ENCODE results near the gene AAMP.

- TF ChIP-seq GATA3 (IDR thresholded peaks at IDR 0.05; ENCODE audit: low read depth, low read length) (no peak), GATA2 (IDR thresholded peaks at IDR 0.05; ENCODE audit: low read depth, low read length) (no peak)
Observed at GRCh38 chr2:218273908-218274249, 3.9 kb upstream of the AAMP start.
